ENCODE measurements around the gene DLK2.

GRCh38 chr6:43503443-43503842 lies 48.1 kb upstream of the DLK2 start:
- TF ChIP-seq CTCF (IDR thresholded peaks at IDR 0.05) (no peak), POLR2A (IDR thresholded peaks at IDR 0.05) (no peak), POLR2AphosphoS5 (IDR thresholded peaks at IDR 0.05; ENCODE audit: insufficient read depth in 1 of 2, low read depth in 1 of 2) (no peak)

All from vagina (tissue), 2 donors.